COLO829 (cell line): ENCODE results near the gene GPATCH2.
"Not testable (repeated sequence)": the region's sequence is repeated elsewhere in the genome, so short reads cannot be mapped to it uniquely, and the experiment has no call there.

Experiments used
- DNase-seq: peaks from one replicate; pipeline ENCODE4 v3.0.0; 2012; ENCODE audit warnings: low spot score

Gene GPATCH2

GRCh38 chr1:217525773-217526490, 105.0 kb downstream of the GPATCH2 start:
- no peak for DNase-seq

DNA sequence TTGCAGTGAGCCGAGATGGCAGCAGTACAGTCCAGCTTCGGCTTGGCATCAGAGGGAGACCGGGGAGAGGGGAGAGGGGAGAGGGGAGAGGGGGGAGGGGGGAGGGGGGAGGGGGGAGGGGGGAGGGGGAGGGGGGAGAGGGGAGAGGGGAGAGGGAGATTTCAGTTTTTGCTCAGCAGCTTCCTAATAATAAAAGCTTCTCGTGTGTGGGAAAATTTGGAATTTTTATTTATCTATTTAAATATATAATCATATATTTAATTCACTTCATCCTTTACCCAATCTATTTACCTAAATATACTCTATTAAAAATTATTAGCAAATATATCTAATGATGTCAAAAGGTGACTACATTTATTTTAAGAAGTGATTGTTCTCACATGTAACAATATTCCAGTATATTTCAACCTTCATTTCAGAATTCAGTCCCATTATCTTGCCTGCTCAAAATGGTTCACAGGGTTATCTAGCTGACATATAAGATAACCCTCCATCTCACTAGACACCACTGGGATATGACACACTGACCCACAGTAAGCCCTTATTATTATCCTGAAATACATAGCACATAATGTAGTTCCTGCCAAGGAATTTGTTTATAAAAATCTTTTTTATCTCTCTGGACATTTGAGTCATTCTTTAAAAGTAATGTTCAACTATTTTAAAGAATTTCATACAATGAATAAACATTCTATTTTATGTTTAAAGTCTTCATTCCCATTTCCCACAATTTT, 105.9 kb downstream of the GPATCH2 start:
- no peak for DNase-seq

GRCh38 chr1:217523921-217524320, 107.0 kb downstream of the GPATCH2 start:
- DNase-seq, result not testable (repeated sequence)

GRCh38 chr1:217522277-217522676, 108.6 kb downstream of the GPATCH2 start:
- DNase-seq, result no peak

- no peak for DNase-seq
Measured at GRCh38 chr1:217521317-217521716, 109.6 kb downstream of the GPATCH2 start.

- DNase-seq, result no peak
Measured at GRCh38 chr1:217506878-217507277, 124.0 kb downstream of the GPATCH2 start.

DNA sequence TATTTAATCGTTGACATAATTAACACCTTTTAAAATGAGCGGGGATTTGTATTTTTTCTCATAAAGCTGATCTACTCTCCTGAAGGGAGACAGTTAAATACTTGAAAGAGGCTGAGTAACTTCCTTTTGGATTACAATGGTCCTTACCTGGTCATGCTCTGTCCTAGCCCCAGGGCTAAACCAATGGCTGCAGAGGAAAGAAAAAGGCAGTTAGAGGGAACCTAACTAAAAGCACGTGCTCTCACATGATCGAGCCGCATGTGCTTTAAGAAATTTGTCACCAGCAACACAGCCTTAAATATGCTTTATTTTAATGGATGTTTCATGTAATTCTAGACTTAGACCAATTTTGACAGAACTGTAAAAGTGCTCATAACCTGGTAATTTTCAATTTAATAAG, 132.7 kb downstream of the GPATCH2 start:
- DNase-seq, result no peak

GRCh38 chr1:217495249-217495648, 135.6 kb downstream of the GPATCH2 start:
- no peak for DNase-seq

DNA sequence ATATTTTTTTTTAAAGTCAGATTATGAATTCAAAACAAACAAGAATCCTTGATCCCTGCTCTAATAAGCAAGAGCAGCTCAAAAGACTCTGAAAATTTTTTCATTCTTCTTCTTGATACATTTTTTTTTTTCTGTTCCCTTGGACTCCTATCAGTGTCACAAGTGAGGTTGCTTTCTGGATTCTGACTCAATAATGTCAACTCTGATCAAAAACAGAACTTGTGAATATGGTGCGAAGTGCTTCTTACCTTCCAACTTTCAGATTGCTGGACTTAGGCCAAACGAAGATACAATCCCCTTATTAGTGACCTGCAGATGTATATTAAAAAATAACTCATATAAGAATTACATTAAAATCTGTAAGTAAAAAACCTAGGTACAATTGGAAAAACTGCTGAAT, 136.1 kb downstream of the GPATCH2 start:
- DNase-seq, result no peak

GRCh38 chr1:217493290-217493689, 137.6 kb downstream of the GPATCH2 start:
- no peak for DNase-seq

DNA sequence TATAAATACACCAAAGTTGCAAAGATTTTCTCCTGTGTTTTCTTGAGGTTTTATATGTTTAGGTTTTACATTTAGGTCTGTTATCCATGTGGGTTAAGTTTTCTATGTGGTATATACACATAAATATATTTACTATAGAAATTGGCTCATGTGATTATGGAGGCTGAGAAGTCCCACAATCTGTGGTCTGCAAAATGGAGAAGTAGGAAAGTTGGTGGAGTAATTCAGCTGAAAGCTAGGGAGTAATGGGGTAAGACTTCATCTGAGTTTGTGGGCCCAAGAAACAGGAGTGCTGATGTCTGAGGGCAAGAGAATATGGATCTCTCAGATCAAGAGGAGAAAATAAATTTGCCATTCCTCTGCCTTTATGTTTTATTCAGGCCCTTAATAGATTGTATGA, 146.0 kb downstream of the GPATCH2 start:
- DNase-seq, result no peak

DNA sequence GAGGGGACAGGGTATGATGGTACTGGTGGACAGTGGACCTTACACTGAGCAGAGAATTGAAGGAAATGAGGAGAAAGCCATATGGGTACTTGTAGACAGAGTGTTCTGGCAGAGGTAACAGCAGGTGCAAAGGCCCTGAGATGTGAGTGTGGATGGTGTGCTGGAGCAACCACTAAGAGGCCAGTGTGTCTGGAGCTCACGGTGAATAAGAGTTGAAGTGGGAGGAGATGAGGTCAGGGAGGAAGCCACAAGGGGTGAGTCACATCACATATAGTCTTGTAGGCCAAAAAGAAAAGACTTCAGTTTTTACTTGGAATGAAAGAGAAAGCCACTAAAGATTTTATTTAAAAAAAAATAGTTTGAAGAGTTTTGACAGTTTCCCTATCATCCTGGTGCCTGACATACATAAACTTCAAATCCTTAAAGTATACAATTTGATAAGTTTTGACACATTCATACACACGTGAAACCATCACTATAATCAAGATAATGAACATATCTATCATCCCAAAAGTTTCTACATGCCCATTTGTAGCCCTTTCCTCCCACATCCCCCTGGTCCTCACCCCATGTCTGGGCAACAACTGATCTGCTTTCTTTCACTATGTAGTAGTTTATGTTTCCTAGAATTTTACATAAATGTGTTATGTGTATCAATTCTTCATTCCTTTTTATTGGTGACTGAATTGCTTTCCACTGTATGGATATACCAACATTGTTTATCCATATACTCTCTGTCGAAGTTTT, 148.4 kb downstream of the GPATCH2 start:
- DNase-seq, result peak; percentile 15

DNA sequence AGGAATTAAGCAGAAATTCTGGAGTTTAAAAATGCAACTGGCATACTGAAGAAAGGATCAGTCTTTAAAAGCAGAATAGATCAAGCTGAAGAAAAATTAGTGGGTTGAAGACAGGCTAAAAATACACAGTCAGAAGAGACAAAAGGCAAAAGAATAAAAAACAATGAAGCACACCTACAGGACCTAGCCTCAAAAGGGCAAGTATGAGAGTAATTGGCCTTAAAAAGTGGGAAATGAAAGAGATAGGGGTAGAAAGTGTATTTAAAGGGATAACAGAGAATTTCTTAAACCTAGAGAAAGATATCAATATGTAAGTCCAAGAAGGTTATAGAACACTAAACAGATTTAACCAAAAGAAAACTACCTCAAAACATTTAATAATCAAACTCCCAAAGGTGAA, 152.4 kb downstream of the GPATCH2 start:
- no peak for DNase-seq

GRCh38 chr1:217472915-217473314, 158.0 kb downstream of the GPATCH2 start:
- no peak for DNase-seq

DNA sequence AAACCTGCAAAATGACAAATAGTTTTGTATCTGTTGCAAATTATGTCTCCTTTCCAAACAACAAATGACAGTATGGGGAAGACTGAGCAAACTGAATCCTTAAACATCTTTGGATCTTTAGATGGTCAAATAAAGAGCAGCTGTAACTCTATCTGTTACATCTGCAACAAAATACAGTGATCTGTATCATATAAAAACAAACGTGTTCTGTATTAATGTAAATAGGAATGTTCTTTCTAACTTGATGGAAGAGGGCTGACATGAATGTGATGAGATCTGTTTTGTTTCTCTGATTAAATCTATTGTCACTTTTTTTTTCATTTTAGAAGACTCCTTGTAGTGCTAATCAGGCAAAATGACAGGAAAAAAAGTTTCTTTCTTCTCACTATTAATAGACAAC, 159.5 kb downstream of the GPATCH2 start:
- DNase-seq, result no peak

- no peak for DNase-seq
Measured at GRCh38 chr1:217469983-217470382, 160.9 kb downstream of the GPATCH2 start.

DNA sequence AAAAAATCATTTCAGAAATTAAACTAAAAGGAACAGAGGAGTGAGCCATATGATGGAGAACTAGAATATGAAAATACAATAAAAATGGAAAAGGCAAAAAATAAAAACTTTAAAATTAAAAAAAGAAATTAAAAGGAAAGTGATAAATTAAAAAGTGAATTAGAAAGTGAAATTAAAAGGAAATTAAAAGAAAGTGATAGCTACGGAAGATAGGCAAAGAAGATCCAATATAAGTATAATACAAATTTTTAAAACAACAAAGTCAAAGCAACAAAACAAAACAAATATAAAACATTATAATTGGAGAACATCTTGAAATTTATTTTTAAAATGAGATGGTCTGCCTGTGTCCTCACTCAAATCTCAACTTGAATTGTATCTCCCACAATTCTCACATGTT, 165.8 kb downstream of the GPATCH2 start:
- DNase-seq, result no peak

DNA sequence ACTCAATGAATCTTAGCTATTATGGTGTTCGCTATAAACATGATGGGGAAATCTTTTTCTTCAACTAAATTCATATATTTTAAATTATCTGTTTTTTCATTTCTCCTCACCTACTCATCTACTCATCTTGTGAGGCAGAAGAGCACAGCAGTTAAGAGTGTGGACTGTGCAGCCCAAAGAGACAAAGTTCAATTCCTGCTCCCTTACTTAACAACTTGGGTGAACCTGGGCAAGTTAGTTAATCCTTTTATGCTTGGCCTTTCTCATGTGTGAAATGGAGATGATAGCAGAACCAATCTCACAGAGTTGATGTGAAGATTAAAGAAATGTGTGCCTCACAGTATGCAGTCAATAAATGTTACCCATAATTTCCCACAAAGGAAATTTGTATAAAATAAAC, 168.2 kb downstream of the GPATCH2 start:
- no peak for DNase-seq

DNA sequence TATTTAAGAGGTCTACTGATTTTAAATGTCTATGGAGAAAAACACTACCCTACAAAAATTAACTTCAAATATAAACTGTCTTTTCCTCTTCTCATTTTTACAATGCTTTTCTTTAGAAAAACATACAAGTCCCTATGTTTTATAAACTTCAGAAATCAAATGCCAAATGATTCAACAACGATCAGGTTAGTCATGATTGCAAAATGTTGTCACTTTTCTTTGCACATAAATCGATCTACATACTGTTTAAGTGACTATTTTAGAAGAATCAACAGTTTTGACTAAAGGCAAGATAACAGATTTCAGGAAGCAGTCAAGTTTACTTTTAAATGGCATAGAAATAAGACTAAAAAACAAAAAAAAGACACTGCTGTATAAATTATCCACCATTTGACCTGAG, 168.7 kb downstream of the GPATCH2 start:
- no peak for DNase-seq

DNA sequence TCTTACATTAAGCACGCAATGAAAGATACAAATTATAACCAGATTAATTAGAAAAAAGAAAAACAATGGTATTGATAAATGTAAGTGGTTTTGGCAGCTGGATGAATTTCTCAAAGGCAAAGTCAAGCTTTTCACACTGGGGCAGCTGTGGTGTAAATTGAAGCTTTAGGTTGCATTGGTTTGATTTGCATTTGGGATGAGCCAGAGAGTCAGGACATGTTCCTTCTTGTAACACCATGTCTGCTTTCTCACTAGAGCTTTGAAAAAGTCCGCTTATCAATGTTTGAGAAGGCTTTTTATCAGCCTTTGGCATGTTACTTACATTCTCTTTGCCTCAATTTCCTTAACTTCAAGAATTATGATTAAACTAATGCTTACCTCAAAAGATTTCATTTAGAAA, 173.9 kb downstream of the GPATCH2 start:
- DNase-seq, result no peak

- no peak for DNase-seq
Measured at GRCh38 chr1:217456261-217456660, 174.6 kb downstream of the GPATCH2 start.

GRCh38 chr1:217453816-217454215, 177.1 kb downstream of the GPATCH2 start:
- no peak for DNase-seq

GRCh38 chr1:217449370-217449769, 181.5 kb downstream of the GPATCH2 start:
- DNase-seq, result no peak
